Measurements from ENCODE around the gene CTPS1. TPM values are rescaled to one million over a fixed set of nuclear protein-coding genes. Genes with fewer than 3 reads are reported as not detected.

CTPS1 gene, protein sequence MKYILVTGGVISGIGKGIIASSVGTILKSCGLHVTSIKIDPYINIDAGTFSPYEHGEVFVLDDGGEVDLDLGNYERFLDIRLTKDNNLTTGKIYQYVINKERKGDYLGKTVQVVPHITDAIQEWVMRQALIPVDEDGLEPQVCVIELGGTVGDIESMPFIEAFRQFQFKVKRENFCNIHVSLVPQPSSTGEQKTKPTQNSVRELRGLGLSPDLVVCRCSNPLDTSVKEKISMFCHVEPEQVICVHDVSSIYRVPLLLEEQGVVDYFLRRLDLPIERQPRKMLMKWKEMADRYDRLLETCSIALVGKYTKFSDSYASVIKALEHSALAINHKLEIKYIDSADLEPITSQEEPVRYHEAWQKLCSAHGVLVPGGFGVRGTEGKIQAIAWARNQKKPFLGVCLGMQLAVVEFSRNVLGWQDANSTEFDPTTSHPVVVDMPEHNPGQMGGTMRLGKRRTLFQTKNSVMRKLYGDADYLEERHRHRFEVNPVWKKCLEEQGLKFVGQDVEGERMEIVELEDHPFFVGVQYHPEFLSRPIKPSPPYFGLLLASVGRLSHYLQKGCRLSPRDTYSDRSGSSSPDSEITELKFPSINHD
- 9.7 and 29.6 TPM in 2 replicates for total RNA-seq

DNA sequence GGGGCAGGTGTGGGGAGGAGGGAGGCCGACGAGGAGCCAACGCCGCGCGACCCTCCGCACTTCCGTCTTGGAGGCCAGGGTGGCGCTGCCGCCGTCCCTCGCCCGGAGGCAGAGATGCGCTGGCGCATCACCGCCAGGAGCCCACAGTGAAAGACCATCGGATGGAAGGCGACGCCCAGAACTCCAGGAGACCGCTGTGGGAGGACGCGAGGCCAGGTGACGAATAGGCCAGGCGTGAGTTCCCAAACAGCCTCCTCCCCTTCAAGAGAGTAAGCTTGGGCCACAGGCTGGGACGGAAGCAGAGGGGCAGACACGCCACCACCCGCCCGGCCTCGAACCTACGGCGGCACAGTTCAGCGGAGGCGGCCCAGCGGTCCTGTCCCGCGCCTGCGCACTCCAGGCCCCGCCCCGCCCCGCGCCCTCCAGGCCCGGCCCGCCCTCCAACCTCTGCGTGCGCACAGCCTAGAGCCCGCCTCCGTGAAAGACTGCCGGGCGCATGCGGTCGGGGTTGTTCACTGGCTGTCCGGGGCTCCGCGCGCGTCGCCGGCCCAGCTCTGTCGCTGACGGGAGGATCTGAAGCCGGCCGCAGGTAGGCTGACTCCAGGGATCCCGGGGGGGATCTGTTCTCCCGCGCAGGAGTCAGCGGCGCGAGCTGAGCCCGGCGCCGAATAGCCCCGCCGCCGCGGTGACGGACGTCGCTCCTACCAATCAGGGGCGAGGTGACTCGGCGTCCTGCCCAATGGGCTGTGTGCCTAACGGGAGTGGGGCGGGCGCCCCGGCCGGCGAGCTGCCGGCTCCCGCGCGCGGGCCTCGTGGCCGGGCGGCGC lies at the start of gene CTPS1:
CTPS1 (plus strand) TSS at position 456 of the 827 bp plus-strand sequence. CDS start 3,595 bp downstream, outside the sequence.

DNA sequence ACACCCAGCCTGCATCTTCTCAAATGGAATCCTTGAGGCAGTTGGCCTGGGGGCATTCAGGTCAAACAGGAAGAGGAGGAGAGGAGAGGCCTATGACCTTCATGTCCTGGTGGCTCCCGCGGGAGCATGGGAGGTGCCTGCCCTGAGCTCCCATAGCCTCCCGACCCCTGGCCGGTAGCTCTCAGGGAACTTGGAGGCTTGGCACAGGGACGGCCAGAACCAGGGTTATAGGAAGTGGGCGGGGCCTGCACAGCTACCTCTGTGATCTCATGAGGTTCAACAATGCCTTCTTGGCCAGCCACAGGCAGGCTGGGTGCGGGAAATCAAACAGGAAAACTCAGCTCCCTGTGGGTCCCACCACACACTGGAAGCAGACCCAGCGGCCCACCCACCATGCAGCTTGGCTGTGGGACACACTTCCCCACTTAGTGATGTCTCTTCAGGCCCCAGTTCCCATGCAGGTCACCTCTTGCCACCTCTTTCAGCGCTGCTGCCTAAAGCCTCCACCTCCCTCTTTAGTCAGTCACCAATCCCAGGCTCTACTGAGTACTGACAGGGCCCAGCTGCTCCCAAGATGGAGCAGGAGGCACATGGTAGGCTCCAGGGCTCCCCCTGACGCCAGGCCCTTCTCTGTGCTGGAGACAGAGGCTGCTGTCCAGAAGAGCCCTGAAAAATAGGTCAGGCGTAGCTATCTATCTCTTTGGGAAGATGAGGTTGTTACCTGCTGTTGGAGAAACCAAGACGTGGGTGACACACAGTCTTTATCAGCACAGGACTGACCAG lies 42.2 kb downstream of the CTPS1 start, which contains the start of gene SLFNL1:
SLFNL1 (minus strand) TSS at position 200 of the 783 bp plus-strand sequence. CDS start 1,065 bp downstream, outside the sequence.

Other genes starting within 250 kb of the CTPS1 start
- 0.08 TPM in 1 of 2 replicates, not detected in the other for gene KCNQ4, start 195.9 kb upstream of the CTPS1 start, total RNA-seq
- gene CITED4, start 117.3 kb upstream of the CTPS1 start, total RNA-seq: 8.1 and 8.4 TPM in 2 replicates
- 0.39 and 1.4 TPM in 2 replicates for gene SLFNL1, start 42.0 kb downstream of the CTPS1 start, total RNA-seq

Data from epithelial cell of alveolus of lung (primary cell).